HEK293 (cell line): Measurements from ENCODE around the gene STX2.

Experiments
- AEBP2 ChIP-seq: fragments of 450-650 bp; formaldehyde crosslinking; IDR thresholded peaks from 2 replicates; pipeline ENCODE4 v1.5.1; 2016; ENCODE audit warnings: missing biosample characterization, missing genetic modification characterization, borderline replicate concordance
- ATF2 ChIP-seq: fragments of 450-650 bp; formaldehyde crosslinking; IDR thresholded peaks from 2 replicates; pipeline ENCODE4 v1.5.1; 2016; ENCODE audit warnings: missing biosample characterization, missing genetic modification characterization, low read depth
- CTCF ChIP-seq: fragments of 450-650 bp; formaldehyde crosslinking; IDR thresholded peaks from 2 replicates; pipeline ENCODE4 v1.5.1; 2016; ENCODE audit warnings: missing biosample characterization, missing genetic modification characterization
- EGR2 ChIP-seq: fragments of 450-650 bp; formaldehyde crosslinking; IDR thresholded peaks from 2 replicates; pipeline ENCODE4 v1.5.1; 2016; ENCODE audit warnings: low read depth, missing biosample characterization, missing genetic modification characterization
- HOXC10 ChIP-seq: sonication (generic); formaldehyde crosslinking; IDR thresholded peaks from 2 replicates; pipeline ENCODE4 v1.8.1; 2023; ENCODE audit warnings: mild to moderate bottlenecking, missing genetic modification reagents
- KLF10 ChIP-seq: fragments of 450-650 bp; IDR thresholded peaks from 2 replicates; pipeline ENCODE4 v1.5.1; 2018; ENCODE audit warnings: missing biosample characterization, mild to moderate bottlenecking, missing genetic modification characterization
- KLF7 ChIP-seq: fragments of 450-650 bp; formaldehyde crosslinking; IDR thresholded peaks from 2 replicates; pipeline ENCODE4 v1.5.1; 2016; ENCODE audit warnings: missing biosample characterization, missing genetic modification characterization, borderline replicate concordance
- KLF9 ChIP-seq: fragments of 450-650 bp; formaldehyde crosslinking; IDR thresholded peaks from 2 replicates; pipeline ENCODE4 v1.5.1; 2016; ENCODE audit warnings: missing biosample characterization, missing genetic modification characterization, low read depth
- MYNN ChIP-seq: fragments of 450-650 bp; formaldehyde crosslinking; IDR thresholded peaks from 2 replicates; pipeline ENCODE4 v1.5.1; 2016; ENCODE audit warnings: missing biosample characterization, missing genetic modification characterization, borderline replicate concordance
- OSR2 ChIP-seq: fragments of 450-650 bp; formaldehyde crosslinking; IDR thresholded peaks from 2 replicates; pipeline ENCODE4 v1.5.1; 2016; ENCODE audit warnings: missing biosample characterization, missing genetic modification characterization
- OVOL3 ChIP-seq: fragments of 450-650 bp; formaldehyde crosslinking; IDR thresholded peaks from 2 replicates; pipeline ENCODE4 v1.5.1; 2016; ENCODE audit warnings: missing biosample characterization, missing genetic modification characterization
- SP7 ChIP-seq: fragments of 450-650 bp; formaldehyde crosslinking; IDR thresholded peaks from 2 replicates; pipeline ENCODE4 v1.5.1; 2016; ENCODE audit warnings: missing biosample characterization, missing genetic modification characterization
- TCF7L2 ChIP-seq: IDR thresholded peaks from 2 replicates; pipeline ENCODE4 v1.6.1; 2011; ENCODE audit warnings: low read depth, mild to moderate bottlenecking, inconsistent platforms, low read length, moderate library complexity, borderline replicate concordance
- ZBTB20 ChIP-seq: fragments of 450-650 bp; formaldehyde crosslinking; IDR thresholded peaks from 2 replicates; pipeline ENCODE4 v1.5.1; 2016; ENCODE audit warnings: missing biosample characterization, missing genetic modification characterization
- ZBTB21 ChIP-seq: fragments of 450-650 bp; formaldehyde crosslinking; IDR thresholded peaks from 2 replicates; pipeline ENCODE4 v1.5.1; 2017; ENCODE audit warnings: missing biosample characterization, missing genetic modification characterization
- ZNF114 ChIP-seq: fragments of 450-650 bp; formaldehyde crosslinking; IDR thresholded peaks from 2 replicates; pipeline ENCODE4 v1.5.0; 2017; ENCODE audit warnings: missing biosample characterization, missing genetic modification characterization
- ZNF132 ChIP-seq: fragments of 450-650 bp; formaldehyde crosslinking; IDR thresholded peaks from 2 replicates; pipeline ENCODE4 v1.5.1; 2017; ENCODE audit warnings: missing biosample characterization, missing genetic modification characterization, borderline replicate concordance
- ZNF138 ChIP-seq: fragments of 450-650 bp; formaldehyde crosslinking; IDR thresholded peaks from 2 replicates; pipeline ENCODE4 v1.5.1; 2016; ENCODE audit warnings: missing biosample characterization, missing genetic modification characterization, borderline replicate concordance
- ZNF184 ChIP-seq: fragments of 450-650 bp; IDR thresholded peaks from 2 replicates; pipeline ENCODE4 v1.5.1; 2018; ENCODE audit warnings: missing biosample characterization, mild to moderate bottlenecking, missing genetic modification characterization
- ZNF19 ChIP-seq: fragments of 450-650 bp; formaldehyde crosslinking; IDR thresholded peaks from 2 replicates; pipeline ENCODE4; 2016; ENCODE audit warnings: missing biosample characterization, missing genetic modification characterization, low read depth
- ZNF223 ChIP-seq: fragments of 450-650 bp; formaldehyde crosslinking; IDR thresholded peaks from 2 replicates; pipeline ENCODE4 v1.5.1; 2016; ENCODE audit warnings: missing biosample characterization, missing genetic modification characterization
- ZNF23 ChIP-seq: fragments of 450-650 bp; formaldehyde crosslinking; IDR thresholded peaks from 2 replicates; pipeline ENCODE4 v1.5.1; 2016; ENCODE audit warnings: missing biosample characterization, missing genetic modification characterization, borderline replicate concordance
- ZNF335 ChIP-seq: fragments of 450-650 bp; formaldehyde crosslinking; conservative IDR thresholded peaks from 2 replicates; pipeline ENCODE4 v1.5.1; 2016; ENCODE audit warnings: missing biosample characterization, missing genetic modification characterization
- ZNF391 ChIP-seq: fragments of 450-650 bp; formaldehyde crosslinking; IDR thresholded peaks from 2 replicates; pipeline ENCODE4 v1.5.1; 2016; ENCODE audit warnings: low read depth, missing biosample characterization, missing genetic modification characterization, borderline replicate concordance
- ZNF501 ChIP-seq: fragments of 450-650 bp; formaldehyde crosslinking; IDR thresholded peaks from 2 replicates; pipeline ENCODE4 v1.5.1; 2016; ENCODE audit warnings: missing biosample characterization, missing genetic modification characterization
- ZNF529 ChIP-seq: fragments of 450-650 bp; formaldehyde crosslinking; IDR thresholded peaks from 2 replicates; pipeline ENCODE4 v1.5.1; 2017; ENCODE audit warnings: missing genetic modification characterization, missing biosample characterization; ENCODE audit not compliant: insufficient replicate concordance
- ZNF544 ChIP-seq: fragments of 450-650 bp; formaldehyde crosslinking; IDR thresholded peaks from 2 replicates; pipeline ENCODE4 v1.5.0; 2017; ENCODE audit warnings: missing biosample characterization, missing genetic modification characterization
- ZNF548 ChIP-seq: fragments of 450-650 bp; formaldehyde crosslinking; IDR thresholded peaks from 2 replicates; pipeline ENCODE4 v1.5.1; 2016; ENCODE audit warnings: missing biosample characterization, missing genetic modification characterization
- ZNF596 ChIP-seq: fragments of 450-650 bp; IDR thresholded peaks from 2 replicates; pipeline ENCODE4 v1.5.0; 2018; ENCODE audit warnings: missing biosample characterization, mild to moderate bottlenecking, missing genetic modification characterization, moderate library complexity
- ZNF621 ChIP-seq: fragments of 450-650 bp; formaldehyde crosslinking; IDR thresholded peaks from 2 replicates; pipeline ENCODE4 v1.5.1; 2017; ENCODE audit warnings: missing biosample characterization, missing genetic modification characterization
- ZNF629 ChIP-seq: fragments of 450-650 bp; formaldehyde crosslinking; IDR thresholded peaks from 2 replicates; pipeline ENCODE4 v1.5.1; 2017; ENCODE audit warnings: missing biosample characterization, missing genetic modification characterization
- ZNF677 ChIP-seq: fragments of 450-650 bp; IDR thresholded peaks from 2 replicates; pipeline ENCODE4 v1.5.0; 2018; ENCODE audit warnings: missing biosample characterization, mild to moderate bottlenecking, missing genetic modification characterization, moderate library complexity
- ZNF747 ChIP-seq: fragments of 450-650 bp; formaldehyde crosslinking; IDR thresholded peaks from 2 replicates; pipeline ENCODE4 v1.5.1; 2016; ENCODE audit warnings: missing biosample characterization, missing genetic modification characterization
- ZNF776 ChIP-seq: fragments of 450-650 bp; formaldehyde crosslinking; IDR thresholded peaks from 2 replicates; pipeline ENCODE4 v1.5.0; 2017; ENCODE audit warnings: missing biosample characterization, missing genetic modification characterization, borderline replicate concordance
- ZSCAN16 ChIP-seq: fragments of 450-650 bp; formaldehyde crosslinking; IDR thresholded peaks from 2 replicates; pipeline ENCODE4 v1.5.1; 2016; ENCODE audit warnings: missing biosample characterization, missing genetic modification characterization
- ZSCAN23 ChIP-seq: fragments of 450-650 bp; formaldehyde crosslinking; IDR thresholded peaks from 2 replicates; pipeline ENCODE4 v1.5.1; 2016; ENCODE audit warnings: missing biosample characterization, missing genetic modification characterization

STX2 gene

GRCh38 chr12:130838951-130839769 lies at the start of gene STX2 (continued):
- no peak for TF ChIP-seq ATF2
- TF ChIP-seq CTCF (tag by site-specific recombination): peak; percentile 86
- no peak for TF ChIP-seq EGR2 (tag by site-specific recombination)
- no peak for TF ChIP-seq ZNF223 (tag by site-specific recombination)
- TF ChIP-seq ZNF391 (tag by site-specific recombination): no peak
- TF ChIP-seq ZNF132: no peak
- no peak for TF ChIP-seq ZBTB21
- TF ChIP-seq AEBP2 (tag by site-specific recombination): no peak
- no peak for TF ChIP-seq ZNF776 (tag by site-specific recombination)
- peak; percentile 60 for TF ChIP-seq KLF9 (tag by site-specific recombination)
- no peak for TF ChIP-seq ZNF621 (tag by site-specific recombination)
- TF ChIP-seq KLF10: peak; percentile 89
- no peak for TF ChIP-seq TCF7L2
- no peak for TF ChIP-seq ZNF529 (tag by site-specific recombination)
- no peak for TF ChIP-seq ZSCAN23
- no peak for TF ChIP-seq ZNF138 (tag by site-specific recombination)
- 0 out of 2 replicates have a peak, but pooled peaks have one; percentile 26 for TF ChIP-seq OVOL3 (tag by site-specific recombination)
- TF ChIP-seq MYNN: no peak
- TF ChIP-seq KLF7 (tag by site-specific recombination): no peak
- TF ChIP-seq ZNF677 (tag by site-specific recombination): no peak
- TF ChIP-seq ZNF747 (tag by site-specific recombination): no peak
- peak; percentile 13; the same call in 1 of the 2 replicates for TF ChIP-seq ZBTB20 (tag by site-specific recombination)
- TF ChIP-seq ZNF114: no peak
- TF ChIP-seq ZSCAN16 (tag by site-specific recombination): no peak
- no peak for TF ChIP-seq ZNF596 (tag by site-specific recombination)
- no peak for TF ChIP-seq ZNF19
- no peak for TF ChIP-seq ZNF544 (tag by site-specific recombination)
- TF ChIP-seq ZNF501: no peak
- no peak for TF ChIP-seq HOXC10 (CRISPR knock-in tag)
- no peak for TF ChIP-seq ZNF548
- TF ChIP-seq ZNF23: no peak
- TF ChIP-seq ZNF335 (tag by site-specific recombination): no peak
- TF ChIP-seq SP7: peak; percentile 57
- TF ChIP-seq OSR2 (tag by site-specific recombination): no peak
- no peak for TF ChIP-seq ZNF629 (tag by site-specific recombination)
- no peak for TF ChIP-seq ZNF184 (tag by site-specific recombination)
